ENCODE data around the gene FAM89B. TPM values are rescaled to one million over a fixed set of nuclear protein-coding genes. Genes with fewer than 3 reads are reported as not detected.

The FAM89B gene
- polyA plus RNA-seq, 3 donors = 52.2 to 74.9 (median 66.3) TPM

DNA sequence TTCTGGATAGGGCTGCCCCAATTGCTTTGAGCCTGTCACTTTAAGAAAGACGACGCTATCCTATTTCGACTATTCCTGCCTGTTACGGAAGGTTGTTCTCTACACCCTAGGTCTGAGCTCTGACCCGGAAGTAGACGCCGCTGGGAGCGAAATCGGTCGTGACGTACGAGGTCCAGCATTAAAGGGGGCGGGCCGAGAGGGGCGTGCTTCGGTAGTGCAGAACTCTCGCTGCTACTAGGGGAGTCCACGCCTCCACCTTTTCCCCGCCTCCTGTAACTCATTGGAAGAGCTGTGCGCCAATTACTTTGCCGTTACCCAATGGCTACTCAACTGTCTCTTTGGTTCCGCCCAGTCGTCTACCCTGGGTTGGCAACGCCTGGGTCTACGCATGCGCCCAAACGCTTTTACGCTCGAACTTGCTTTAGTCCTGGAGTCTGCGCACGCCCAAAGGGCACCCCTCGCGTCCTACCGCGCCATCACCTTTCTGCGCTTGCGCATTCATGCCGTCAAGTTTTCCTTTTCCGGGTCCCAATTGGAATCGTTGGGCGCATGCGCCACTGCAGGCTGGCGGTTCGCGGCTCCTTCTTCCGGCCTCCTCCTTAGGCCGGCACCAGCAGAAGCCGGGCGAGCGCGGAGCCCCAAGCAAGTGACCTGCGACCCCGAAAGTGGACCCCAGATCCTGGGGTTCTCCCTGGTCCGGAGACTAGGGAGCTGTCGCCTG, 43.1 kb downstream of the FAM89B start, which contains the start of gene PCNX3:
PCNX3 (plus strand) TSS at position 548 of the 721 bp plus-strand sequence. CDS start 536 bp downstream, outside the sequence.
- H3K27ac ChIP-seq (ENCODE audit: low read depth, low read length) = no peak within 1 kb of the TSS
- 0% methylated on average over 49 to 55 of the region's 55 CpGs for WGBS, 3 donors

GRCh38 chr11:65615950-65616574, 43.7 kb downstream of the FAM89B start:
- H3K27ac ChIP-seq (ENCODE audit: low read depth, low read length) = no peak overlapping the region
- 1 to 2% (median 2%) methylated on average over 26 to 44 of the region's 50 CpGs for WGBS, 3 donors

GRCh38 chr11:65616575-65617001, 44.2 kb downstream of the FAM89B start:
- WGBS, 3 donors = 37 to 68% (median 66%) methylated on average over 10 of the region's 10 CpGs

DNA sequence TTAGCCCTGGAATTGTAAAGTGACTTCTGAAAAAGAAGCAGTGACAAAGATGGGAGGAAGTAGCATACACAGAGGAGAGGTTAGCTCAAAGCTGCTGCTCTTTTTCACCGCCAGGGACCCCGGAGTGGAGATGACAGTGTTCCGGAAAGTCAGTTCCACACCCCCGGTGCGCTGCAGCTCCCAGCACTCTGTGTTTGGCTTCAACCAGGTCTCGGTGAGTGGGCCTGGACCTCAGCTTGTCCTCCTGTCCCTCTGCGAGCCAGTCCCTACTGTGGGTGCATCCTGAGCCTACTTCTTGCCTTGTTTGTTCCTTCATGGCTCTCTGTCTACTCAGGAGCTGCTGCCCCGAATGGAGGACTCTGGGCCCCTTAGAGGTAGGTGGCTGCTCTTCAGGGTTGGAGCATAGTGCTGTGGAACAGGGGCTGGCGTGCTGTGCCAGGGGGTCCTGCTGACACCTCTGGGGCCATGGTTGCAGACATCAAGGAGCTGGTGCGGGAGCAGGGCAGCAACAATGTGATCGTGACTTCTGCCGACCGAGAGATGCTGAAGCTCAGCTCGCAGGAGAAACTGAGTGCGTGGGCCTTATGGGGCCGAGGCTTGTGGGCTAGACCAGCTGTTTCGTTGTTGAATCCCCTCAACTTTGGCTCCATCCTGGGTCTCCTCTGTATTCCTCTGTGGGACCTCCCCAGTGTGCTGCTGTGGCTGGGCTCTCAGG, 45.0 kb downstream of the FAM89B start:
- 89 to 93% (median 90%) methylated on average over 17 of the region's 17 CpGs for WGBS, 3 donors
- no peak overlapping the region for H3K27ac ChIP-seq (ENCODE audit: low read depth, low read length)

More at GRCh38 chr11:65616575-65617001, 44.2 kb downstream of the FAM89B start:
- no peak overlapping the region for H3K27ac ChIP-seq (ENCODE audit: low read depth, low read length)

DNA sequence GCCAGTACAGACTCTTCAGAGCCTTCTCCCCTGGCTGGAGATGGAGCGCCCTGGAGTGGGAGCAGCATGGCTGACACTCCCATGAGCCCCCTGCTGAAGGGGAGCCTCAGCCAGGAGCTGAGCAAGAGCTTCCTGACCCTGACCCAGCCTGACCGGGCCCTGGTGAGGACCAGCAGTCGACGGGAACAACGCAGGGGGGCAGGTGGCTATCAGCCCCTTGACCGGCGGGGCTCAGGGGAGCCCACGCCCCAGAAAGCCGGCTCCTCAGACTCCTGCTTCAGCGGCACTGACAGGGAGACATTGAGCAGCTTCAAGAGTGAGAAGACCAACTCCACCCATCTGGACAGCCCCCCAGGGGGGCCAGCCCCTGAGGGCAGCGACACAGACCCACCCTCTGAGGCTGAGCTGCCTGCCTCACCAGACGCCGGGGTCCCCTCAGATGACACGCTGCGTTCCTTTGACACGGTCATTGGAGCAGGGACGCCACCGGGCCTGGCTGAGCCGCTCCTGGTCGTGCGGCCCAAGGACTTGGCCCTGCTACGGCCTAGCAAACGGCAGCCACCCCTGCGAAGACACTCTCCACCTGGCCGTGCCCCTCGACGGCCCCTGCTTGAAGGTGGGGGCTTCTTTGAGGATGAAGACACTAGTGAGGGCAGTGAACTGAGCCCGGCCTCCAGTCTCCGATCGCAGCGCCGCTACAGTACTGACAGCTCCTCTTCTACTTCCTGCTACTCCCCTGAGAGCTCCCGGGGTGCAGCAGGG, 45.8 kb downstream of the FAM89B start:
- 90 to 93% (median 92%) methylated on average over 29 to 33 of the region's 33 CpGs for WGBS, 3 donors
- H3K27ac ChIP-seq (ENCODE audit: low read depth, low read length) = no peak overlapping the region

DNA sequence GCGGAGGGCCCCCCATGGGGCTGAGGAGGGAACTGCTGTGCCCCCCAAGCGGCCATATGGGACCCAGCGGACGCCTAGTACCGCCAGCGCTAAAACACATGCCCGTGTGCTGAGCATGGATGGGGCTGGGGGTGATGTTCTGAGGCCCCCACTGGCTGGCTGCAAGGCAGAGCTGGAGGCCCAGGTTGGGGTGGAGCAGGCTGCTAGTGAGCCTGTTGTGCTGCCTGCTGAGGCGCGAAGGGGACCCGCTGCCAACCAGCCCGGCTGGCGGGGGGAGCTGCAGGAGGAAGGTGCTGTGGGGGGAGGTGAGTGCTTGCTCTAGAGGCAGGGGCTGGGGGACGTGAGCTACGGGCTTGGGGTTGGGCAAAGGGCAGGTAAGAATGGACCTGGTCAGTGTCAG, 46.4 kb downstream of the FAM89B start:
- 94 to 95% (median 94%) methylated on average over 14 of the region's 14 CpGs for WGBS, 3 donors
- no peak overlapping the region for H3K27ac ChIP-seq (ENCODE audit: low read depth, low read length)

DNA sequence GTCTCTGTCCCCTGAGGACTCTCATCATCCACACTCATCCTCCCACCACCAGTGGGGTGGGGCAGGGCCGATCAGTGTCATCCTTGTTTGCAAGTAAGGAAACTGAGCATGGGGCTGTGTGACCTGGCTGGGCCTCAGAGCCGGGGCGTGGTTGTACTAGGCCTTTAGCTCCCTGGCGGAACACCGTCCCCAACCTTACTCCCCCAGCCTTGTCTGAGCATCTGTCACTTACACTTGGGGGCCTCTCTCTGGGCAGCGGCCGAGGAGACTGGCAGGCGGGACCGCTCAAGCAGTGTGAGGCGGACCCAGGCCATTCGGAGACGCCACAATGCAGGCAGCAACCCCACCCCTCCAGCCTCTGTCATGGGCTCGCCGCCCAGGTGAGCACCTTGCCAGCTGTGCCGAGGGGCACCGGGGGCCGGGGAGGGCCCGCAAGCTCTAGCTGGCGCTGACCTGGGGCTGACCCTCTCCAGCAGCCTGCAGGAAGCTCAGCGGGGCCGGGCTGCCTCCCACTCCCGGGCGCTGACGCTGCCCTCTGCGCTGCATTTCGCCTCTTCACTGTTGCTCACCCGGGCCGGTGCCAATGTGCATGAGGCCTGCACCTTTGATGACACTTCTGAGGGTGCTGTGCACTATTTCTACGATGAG, 47.1 kb downstream of the FAM89B start:
- 92 to 96% (median 94%) methylated on average over 26 to 29 of the region's 29 CpGs for WGBS, 3 donors
- no peak overlapping the region for H3K27ac ChIP-seq (ENCODE audit: low read depth, low read length)

GRCh38 chr11:65620666-65621065, 48.3 kb downstream of the FAM89B start:
- 91 to 95% (median 91%) methylated on average over 19 of the region's 19 CpGs for WGBS, 3 donors
- no peak overlapping the region for H3K27ac ChIP-seq (ENCODE audit: low read depth, low read length)

DNA sequence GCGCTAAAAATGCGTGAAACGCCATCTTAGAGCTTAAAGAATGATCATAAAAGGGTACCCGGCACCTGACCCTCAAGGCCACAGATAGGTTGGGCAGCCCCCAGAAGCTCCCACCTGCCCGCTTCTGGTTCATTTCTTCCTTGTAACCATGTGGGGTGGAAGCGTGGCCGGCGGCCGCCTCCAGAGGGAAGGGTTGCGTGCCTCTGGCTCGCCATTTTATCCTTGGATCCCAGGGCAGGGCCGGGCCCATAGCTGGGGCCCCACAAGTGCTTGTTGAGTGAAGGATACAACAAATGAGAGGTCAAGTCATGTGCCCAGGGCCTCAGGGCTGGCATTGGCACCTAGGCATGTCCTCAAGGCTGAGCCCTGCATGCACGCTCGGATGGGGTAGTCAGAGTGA, 49.1 kb downstream of the FAM89B start:
- WGBS, 3 donors = 93 to 98% (median 96%) methylated on average over 14 of the region's 14 CpGs
- no peak overlapping the region for H3K27ac ChIP-seq (ENCODE audit: low read depth, low read length)

DNA sequence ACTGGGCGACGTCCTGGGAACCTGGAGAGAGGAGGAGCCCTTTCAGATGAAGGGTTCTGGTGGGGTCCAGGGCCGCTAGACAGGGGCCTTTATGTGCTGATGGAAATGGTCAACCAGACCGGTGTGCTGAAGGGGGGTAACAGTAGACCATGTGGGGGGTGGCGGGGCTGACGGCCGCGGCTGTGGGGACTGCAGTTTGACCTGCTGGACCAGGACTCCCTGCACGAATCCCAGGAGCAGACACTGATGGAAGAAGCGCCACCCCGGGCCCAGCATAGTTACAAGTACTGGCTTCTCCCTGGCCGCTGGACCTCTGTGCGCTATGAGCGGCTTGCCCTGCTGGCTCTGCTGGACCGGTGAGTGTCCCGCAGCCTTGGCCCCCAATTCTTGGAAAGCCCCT, 49.7 kb downstream of the FAM89B start:
- H3K27ac ChIP-seq (ENCODE audit: low read depth, low read length) = no peak overlapping the region
- 94 to 95% (median 94%) methylated on average over 16 of the region's 16 CpGs for WGBS, 3 donors

- WGBS, 3 donors = 91% methylated on average over 14 of the region's 14 CpGs
- H3K27ac ChIP-seq (ENCODE audit: low read depth, low read length) = no peak overlapping the region
Observed at GRCh38 chr11:65623177-65623576, 50.8 kb downstream of the FAM89B start.

Other genes with a start within 250 kb of the FAM89B start
- 10 to 100 TPM; 15.7 to 25.3 (median 20.2) TPM for gene DPF2, start 238.7 kb upstream of the FAM89B start, polyA plus RNA-seq
- gene TIGD3, start 217.8 kb upstream of the FAM89B start, polyA plus RNA-seq = under 1 TPM; 0.04 to 0.45 (median 0.08) TPM
- 10 to 100 TPM in 1 of 3 donors, 1 to 10 TPM in 2; 7.2 to 18.5 (median 8.2) TPM for gene SLC25A45, start 189.9 kb upstream of the FAM89B start, polyA plus RNA-seq
- gene FRMD8, start 185.9 kb upstream of the FAM89B start, polyA plus RNA-seq = 10 to 100 TPM; 16.5 to 30.6 (median 17.3) TPM
- gene NEAT1, start 149.7 kb upstream of the FAM89B start, polyA plus RNA-seq = 1,000 to 10,000 TPM in 1 of 3 donors, 100 to 1,000 TPM in 2; 598 to 1,041 (median 691) TPM
- gene MALAT1, start 73.5 kb upstream of the FAM89B start, polyA plus RNA-seq = 1,000 to 10,000 TPM in 1 of 3 donors, 100 to 1,000 TPM in 1, 10 to 100 TPM in 1; 88.8 to 1,293 (median 187) TPM
- gene SCYL1, start 47.5 kb upstream of the FAM89B start, polyA plus RNA-seq = 10 to 100 TPM; 55.1 to 77.2 (median 63.0) TPM
- gene LTBP3, start 14.2 kb upstream of the FAM89B start, polyA plus RNA-seq = 10 to 100 TPM; 44.3 to 69.5 (median 55.4) TPM
- gene ZNRD2, start 2.1 kb upstream of the FAM89B start, polyA plus RNA-seq = 10 to 100 TPM; 50.0 to 72.9 (median 58.8) TPM
- gene EHBP1L1, start 3.5 kb downstream of the FAM89B start, polyA plus RNA-seq = 10 to 100 TPM in 2 of 3 donors, 1 to 10 TPM in 1; 9.7 to 70.4 (median 48.5) TPM
- gene KCNK7, start 23.3 kb downstream of the FAM89B start, polyA plus RNA-seq = 1 to 10 TPM in 2 of 3 donors, under 1 TPM in 1; 0.20 to 4.4 (median 3.2) TPM
- gene MAP3K11, start 41.7 kb downstream of the FAM89B start, polyA plus RNA-seq = 10 to 100 TPM; 21.4 to 85.5 (median 66.0) TPM
- gene PCNX3, start 43.2 kb downstream of the FAM89B start, polyA plus RNA-seq = 10 to 100 TPM; 11.1 to 16.8 (median 13.3) TPM
- 100 to 1,000 TPM in 1 of 3 donors, 10 to 100 TPM in 2; 23.7 to 105 (median 36.3) TPM for gene SIPA1, start 65.6 kb downstream of the FAM89B start, polyA plus RNA-seq
- gene RELA, start 90.4 kb downstream of the FAM89B start, polyA plus RNA-seq = 10 to 100 TPM; 30.8 to 61.2 (median 50.4) TPM
- gene KAT5, start 139.7 kb downstream of the FAM89B start, polyA plus RNA-seq = 10 to 100 TPM; 41.6 to 55.1 (median 50.6) TPM
- 100 to 1,000 TPM in 1 of 3 donors, 10 to 100 TPM in 2; 41.9 to 103 (median 88.3) TPM for gene RNASEH2C, start 148.3 kb downstream of the FAM89B start, polyA plus RNA-seq
- gene AP5B1, start 208.4 kb downstream of the FAM89B start, polyA plus RNA-seq = 10 to 100 TPM in 2 of 3 donors, 1 to 10 TPM in 1; 7.4 to 22.6 (median 10.0) TPM
- gene OVOL1, start 214.5 kb downstream of the FAM89B start, polyA plus RNA-seq = under 1 TPM in 2 of 3 donors, not detected in 1; 0.21 to 0.68 TPM